Transverse colon (tissue), 3 donors: ENCODE measurements around the gene SLC6A18.

Experiments used
- CTCF ChIP-seq, 5 experiments: fragments of 200-600 bp in 3 of 5; fragments of 450-650 bp in 2 of 5; sonication (generic) in 3 of 5; IDR thresholded peaks; 1 replicate in 2 of 5; 2 replicates in 3 of 5; pipeline ENCODE4 v1.5.1; 2016 to 2017; ENCODE audit warnings: antibody characterized with exemption in 5 of 5, inconsistent platforms in 3 of 5, mild to moderate bottlenecking in 2 of 5, moderate library complexity in 1 of 5
- POLR2A ChIP-seq: fragments of 450-650 bp; IDR thresholded peaks from one replicate; pipeline ENCODE4 v1.6.1; 2016; ENCODE audit warnings: antibody characterized with exemption, mild to moderate bottlenecking, moderate library complexity

DNA sequence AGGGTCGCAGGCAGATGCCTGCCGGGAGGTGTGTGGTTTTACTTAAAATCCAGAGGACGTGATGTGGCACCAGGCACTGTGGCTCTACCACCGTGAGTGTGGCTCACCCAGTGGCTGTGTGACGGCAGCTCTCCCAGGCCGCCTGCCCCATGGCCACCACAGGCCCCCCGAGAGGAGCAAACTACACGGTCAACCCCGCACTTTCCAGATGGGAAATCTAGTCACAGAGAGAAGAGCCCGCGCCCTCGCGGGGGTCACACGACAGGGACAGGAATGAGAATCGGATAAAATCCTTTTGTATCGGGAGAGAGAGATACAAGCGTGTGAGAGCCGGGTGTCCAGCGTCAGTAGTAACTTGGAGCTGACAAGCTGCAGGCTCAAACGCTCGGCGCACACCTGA lies 45.2 kb downstream of the SLC6A18 start:
- TF ChIP-seq POLR2A: no peak
- TF ChIP-seq CTCF (IDR thresholded peaks at IDR 0.05): no peak
